ENCODE data around the gene SMAGP. TPM values are rescaled to one million over a fixed set of nuclear protein-coding genes. Genes with fewer than 3 reads are reported as not detected.
A peak's percentile ranks its signal among the peaks of the same experiment; 100 is the strongest.
"Not testable (repeated sequence)": the region's sequence is repeated elsewhere in the genome, so short reads cannot be mapped to it uniquely, and the experiment has no call there.

Gene SMAGP
- total RNA-seq (2014; rRNA removed; shearing (Covaris generic)): 12.3 TPM in 2 replicates
- 9.7 and 9.8 TPM in 2 replicates for polyA plus RNA-seq (2014; cell fraction: nucleus; rRNA removed)

DNA sequence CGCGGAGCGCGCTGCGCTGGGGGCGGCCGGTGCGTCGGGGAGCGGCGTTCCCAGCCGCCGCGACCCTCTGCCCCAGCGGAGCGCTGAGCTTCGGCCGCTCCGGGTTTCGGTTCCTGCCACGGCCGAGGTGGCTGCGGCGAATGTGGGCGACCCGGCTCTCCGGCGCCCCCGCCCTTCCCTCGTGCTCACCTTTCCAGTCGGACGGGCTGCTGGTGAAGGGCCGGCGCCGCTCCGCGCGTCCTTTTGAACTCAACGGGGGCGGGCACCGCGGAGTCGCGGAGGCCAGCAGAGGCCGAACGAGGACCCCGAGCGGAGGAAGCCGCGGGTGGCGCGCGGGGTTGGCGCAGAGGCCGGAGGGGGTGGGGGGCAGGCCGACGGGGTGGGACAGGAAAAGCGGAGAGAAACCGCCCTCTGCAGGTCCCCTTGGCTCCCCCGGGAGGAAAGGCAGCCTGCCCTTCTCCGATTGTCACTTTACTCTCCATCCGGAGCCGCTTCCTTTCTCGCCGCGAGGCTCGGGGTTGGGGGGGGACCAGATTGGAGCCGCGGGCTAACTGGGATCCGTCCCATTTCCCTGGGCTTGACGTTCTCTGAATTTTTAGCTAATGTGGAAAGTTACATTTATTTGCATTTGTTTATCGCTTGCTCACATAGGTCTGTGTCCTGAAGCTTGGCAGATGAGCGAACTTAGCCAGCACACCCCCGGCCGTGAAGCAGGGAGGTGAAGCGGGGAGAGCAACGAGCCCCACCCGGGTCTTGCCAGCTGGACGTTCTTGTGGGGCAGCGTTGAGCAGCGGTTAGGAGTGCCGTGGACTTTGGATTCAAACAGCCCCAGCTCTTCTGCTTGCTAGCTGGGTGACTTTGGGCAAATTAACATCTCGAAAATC, at the start of gene SMAGP:
TSS of gene SMAGP (minus strand) at position 349 of the 884 bp plus-strand sequence. CDS start 1,137 bp downstream, outside the sequence.
- DNase-seq (ENCODE audit: extremely low read depth, low read depth): no peak

DNA sequence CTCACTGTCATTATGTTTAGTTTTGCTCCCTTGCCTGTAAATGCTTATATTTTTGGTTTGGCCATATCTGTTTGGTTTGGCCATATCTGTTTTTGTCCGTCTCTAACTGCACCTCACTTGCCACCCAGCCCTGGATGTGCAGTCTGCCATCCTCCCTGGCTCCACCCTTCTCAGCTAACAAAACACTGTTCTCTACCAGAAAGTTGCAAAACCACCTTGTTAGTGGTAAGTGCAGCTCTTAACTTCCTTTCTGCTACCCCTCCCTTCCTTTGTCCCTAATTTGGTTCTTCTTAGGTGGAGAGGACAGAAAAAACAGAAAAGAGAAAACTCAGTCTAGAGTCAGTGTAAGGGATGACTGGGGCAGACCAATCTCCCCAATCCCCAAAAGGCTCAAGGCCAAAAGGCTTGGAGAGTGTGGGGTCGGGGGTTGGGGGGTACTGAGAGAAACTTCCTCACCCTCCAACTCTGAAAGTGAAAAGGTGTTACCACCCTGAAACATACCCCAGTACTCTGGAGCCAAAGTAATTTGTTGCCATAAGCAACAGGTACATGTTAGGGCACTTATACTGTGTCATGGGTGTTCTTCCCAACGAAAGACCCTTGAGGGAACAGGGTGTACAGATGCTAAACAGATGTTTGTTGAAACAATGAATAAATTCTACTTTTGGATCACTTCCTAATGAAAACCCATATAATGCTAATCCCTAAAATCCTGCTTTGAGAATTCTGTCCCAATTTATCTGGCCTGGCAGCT, 48.8 kb upstream of the SMAGP start:
- no peak for DNase-seq (ENCODE audit: extremely low read depth, low read depth)

- DNase-seq (ENCODE audit: extremely low read depth, low read depth): not testable (repeated sequence)
These were observed 48.0 kb upstream of the SMAGP start for GRCh38 chr12:51318057-51318806.

DNA sequence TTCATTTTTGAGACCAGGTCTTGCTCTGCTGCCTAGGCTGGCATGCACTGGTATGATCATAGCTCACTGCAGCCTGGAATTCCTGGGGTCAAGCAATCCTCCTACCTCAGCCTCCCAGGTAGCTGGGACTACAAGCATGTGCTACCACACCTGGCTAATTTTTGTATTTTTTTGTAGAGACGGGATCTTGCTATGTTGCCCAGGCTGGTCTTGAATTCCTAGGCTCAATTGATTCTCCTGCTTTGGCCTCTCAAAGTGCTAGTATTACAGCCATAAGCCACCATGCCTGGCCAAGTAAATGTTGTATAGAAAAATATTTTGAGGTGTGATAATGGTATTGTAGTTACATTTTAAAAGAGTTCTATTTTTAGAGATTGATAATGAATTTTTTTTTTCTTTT, 41.2 kb upstream of the SMAGP start:
- DNase-seq (ENCODE audit: extremely low read depth, low read depth): no peak

GRCh38 chr12:51307655-51308593, 37.7 kb upstream of the SMAGP start:
- DNase-seq (ENCODE audit: extremely low read depth, low read depth): peak; percentile 83

DNA sequence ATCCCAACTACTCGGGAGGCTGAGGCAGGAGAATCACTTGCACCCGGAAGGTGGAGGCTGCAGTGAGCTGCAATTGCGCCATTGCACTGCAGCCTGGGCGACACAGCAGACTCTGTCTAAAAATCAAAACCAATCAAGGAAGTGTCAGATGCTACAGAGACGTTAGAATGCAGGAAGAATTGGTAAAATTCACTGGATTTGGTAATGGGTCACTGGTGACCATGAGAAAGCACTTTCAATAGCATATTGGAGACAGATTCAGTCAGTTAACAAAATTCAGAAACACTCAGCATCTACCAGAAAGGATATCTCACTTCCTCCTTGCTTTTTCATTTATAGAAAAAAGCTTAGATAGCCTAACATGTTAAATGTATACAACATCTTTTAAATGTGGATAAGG, 36.3 kb upstream of the SMAGP start:
- no peak for DNase-seq (ENCODE audit: extremely low read depth, low read depth)

DNA sequence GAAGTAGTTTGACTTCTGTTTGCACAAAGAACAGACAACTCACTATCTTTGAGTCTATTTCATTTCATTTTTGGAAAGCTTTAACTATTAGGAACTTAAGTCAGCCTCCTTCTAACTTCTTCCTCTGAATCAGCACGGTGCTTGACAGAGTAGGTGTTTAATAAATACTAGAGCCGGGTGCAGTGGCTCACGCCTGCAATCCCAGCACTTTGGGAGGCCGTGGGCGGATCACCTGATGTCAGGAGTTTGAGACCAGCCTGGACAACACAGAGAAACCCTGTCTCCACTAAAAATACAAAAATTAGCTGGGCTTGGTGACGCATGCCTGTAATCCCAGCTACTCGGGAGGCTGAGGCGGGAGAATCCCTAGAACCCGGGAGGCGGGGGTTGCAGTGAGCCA, 30.6 kb upstream of the SMAGP start:
- DNase-seq (ENCODE audit: extremely low read depth, low read depth): not testable (repeated sequence)

GRCh38 chr12:51295651-51296050, 25.4 kb upstream of the SMAGP start:
- no peak for DNase-seq (ENCODE audit: extremely low read depth, low read depth)

DNA sequence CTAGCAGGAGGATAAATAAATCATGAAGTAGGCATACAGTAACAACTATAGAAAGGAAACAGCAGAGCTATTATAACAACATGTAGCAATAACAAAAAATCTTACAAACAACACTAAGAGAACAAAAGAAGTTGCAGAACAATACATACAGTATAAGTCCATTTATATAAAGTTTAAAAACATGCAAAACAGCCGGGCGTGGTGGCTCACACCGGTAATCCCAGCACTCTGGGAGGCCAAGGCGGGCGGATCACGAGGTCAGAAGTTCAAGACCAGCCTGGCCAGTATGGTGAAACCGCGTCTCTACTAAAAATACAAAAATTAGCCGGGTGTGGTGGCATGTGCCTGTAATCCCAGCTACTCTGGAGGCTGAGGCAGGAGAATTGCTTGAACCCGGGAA, 23.9 kb upstream of the SMAGP start:
- not testable (repeated sequence) for DNase-seq (ENCODE audit: extremely low read depth, low read depth)

- DNase-seq (ENCODE audit: extremely low read depth, low read depth): no peak
These were observed 23.5 kb upstream of the SMAGP start for GRCh38 chr12:51293696-51294095.

DNA sequence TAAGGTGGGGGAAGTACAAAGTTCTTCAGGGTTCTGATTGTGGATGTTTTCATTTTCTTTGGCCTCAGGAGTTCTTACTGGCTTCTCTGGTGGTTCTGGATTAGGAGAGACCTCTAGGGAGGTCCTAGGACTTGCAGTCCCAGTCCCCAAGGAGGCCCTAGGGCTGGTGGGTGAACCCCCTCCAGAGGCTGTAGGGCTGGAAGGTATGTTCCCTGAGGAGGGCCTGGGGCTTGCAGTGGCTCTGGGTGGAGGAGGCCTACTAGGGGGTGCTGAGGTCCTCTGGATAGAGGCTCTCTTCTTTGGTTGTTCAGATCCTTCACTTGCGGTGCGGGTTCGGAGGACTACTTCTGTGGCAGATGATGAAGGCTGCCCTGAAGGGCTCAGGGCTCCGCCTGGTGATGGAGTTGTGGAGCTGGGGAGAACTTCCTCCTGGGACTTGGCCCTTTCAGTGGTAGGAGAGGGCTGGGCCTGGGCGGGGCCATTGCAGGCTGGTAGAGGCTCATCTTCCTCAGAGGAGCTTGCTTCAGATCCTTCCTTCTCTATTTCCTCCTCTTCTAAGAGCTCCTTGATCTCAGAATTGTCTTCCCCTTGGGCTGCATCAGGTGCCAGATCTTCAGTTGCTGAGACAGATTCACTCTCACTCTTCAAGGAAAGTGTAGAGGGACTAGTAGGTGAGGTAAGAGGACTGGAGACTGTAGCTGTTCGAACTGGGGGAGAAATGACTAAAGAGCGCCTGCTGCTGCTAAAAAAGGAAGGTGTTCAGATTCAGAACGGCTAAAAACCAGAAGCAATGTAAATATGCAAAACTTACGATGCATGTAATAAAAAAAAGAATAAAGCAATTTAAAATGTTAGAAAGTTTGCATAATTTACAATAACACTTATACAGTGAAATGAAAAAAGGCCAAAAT, 21.6 kb upstream of the SMAGP start:
- DNase-seq (ENCODE audit: extremely low read depth, low read depth): not testable (repeated sequence)

DNA sequence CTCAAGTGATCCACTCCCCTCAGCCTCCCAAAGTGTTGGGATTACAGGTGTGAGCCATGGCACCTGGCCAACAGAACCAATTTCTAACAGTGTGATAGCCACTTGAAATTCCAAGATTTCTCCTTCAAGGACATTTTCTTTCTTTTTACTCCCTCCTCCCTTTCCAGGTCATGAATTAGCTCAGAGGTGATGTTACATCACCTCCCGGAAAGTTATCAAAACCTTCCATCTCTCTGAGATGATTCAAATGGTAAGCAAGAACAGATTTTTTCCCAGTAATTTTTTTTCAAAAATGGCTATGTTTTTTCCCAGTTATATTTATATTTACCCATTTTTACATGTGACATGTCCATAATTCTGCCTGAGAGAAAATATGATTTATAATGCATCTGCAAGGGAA, 15.6 kb upstream of the SMAGP start:
- DNase-seq (ENCODE audit: extremely low read depth, low read depth): no peak

- no peak for DNase-seq (ENCODE audit: extremely low read depth, low read depth)
These were observed 11.1 kb upstream of the SMAGP start for GRCh38 chr12:51281202-51281924.

GRCh38 chr12:51275088-51275487, 4.9 kb upstream of the SMAGP start:
- no peak for DNase-seq (ENCODE audit: extremely low read depth, low read depth)

DNA sequence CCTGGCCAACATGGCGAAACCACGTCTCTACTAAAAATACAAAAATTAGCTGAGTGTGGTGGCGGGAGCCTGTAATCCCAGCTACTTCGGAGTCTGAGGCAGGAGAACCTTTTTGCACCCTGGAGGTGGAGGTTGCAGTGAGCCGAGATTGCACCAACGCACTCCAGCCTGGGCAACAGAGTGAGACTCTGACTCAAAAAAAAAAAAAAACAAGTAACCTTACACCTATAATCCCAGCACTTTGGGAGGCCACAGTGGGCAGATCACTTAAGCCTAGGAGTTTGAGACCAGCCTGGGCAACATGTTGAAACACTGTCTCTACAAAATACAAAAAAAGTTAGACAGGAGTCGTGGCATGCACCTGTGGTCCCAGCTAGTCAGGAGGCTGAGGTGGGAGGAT, 2.6 kb upstream of the SMAGP start:
- not testable (repeated sequence) for DNase-seq (ENCODE audit: extremely low read depth, low read depth)

DNA sequence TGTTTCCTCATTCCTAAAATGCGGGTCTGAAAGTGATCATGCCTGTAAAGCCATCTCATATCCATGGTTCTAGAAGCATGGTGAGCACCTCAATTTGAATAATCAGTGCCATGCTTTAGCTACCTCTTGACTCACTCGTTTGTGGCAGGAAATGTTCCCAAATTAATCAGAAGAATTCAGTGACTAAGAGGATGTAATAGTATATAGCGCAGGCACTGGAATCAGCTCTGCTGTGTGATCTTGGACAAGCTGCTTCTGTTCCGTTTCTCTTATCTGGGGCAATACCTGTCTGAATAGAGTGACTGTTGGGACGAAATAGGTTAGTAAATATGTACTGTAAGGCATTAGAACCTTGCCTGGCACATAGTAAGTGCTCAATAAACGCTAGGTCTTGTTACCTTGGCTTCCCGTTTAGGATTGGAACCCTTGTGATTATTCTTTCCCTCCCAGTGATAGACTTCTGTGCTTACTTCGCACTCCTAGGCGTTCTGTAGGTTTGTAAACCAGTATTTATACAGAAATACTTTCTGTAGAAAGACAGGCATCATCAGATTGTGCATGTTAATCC, 820 bp upstream of the SMAGP start:
- no peak for DNase-seq (ENCODE audit: extremely low read depth, low read depth)

DNA sequence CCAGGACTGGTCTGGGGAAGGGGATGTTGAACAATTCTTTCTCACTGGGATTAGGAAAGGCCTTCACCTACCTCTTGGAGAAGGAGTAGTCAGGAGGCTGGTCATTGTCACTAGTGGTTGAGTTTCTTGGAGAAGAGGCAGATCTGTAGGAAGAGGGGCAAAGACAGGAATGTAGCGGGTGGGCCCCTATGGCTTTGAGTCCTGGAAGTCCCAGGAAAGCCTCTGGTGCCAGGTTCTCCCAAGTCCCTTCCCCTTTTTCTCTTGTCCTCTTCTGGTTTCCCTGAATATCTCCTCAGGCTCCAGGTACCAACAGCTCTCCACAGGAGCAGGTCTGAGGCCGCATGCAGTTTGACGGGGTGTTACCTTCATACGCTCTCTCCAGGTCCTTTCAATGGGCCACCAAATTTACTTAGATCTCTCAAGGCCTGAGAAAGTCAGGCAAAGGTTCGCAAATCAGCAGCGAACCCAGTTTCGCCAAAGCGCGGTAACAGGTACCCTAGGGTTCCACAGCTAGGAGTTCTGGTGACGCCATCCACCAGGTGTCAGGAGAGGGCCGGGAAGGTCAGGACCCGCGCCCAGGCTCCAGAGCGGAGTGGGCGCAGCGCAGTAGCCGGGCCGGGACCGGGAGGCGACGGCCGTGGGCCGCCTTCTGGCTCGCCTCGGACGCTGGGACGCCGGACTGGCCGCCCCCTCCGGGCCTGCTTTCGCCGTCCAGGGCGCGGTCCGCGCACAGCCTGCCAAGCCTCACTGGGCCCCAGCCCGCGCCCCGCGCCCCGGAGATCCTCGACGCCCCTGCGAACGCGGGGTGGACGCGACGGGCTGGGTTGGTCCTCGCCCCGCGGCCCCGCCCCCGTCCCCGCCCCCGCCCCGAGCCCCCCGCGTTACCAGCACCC, 795 bp downstream of the SMAGP start:
- DNase-seq (ENCODE audit: extremely low read depth, low read depth): peak; percentile 44
